H9 (cell line): ENCODE measurements around the gene DENND1C. TPM values are rescaled to one million over a fixed set of nuclear protein-coding genes. Genes with fewer than 3 reads are reported as not detected.

Source experiments
- DNase-seq: peaks from one replicate; pipeline ENCODE4 v3.0.0-alpha.2; 2017
- H2AFZ ChIP-seq: one replicate; pipeline ENCODE4 v1.6.1; 2013; ENCODE audit warnings: mild to moderate bottlenecking, low read length, control low read depth, moderate library complexity
- H2AK5ac ChIP-seq: 2 replicates; pipeline ENCODE4 v1.6.1; 2013; ENCODE audit warnings: low read length, control low read depth, mixed read lengths; ENCODE audit not compliant: insufficient read length
- H2BK120ac ChIP-seq: one replicate; pipeline ENCODE4 v1.6.1; 2013; ENCODE audit warnings: low read depth, mild to moderate bottlenecking, low read length, control low read depth, inconsistent platforms; ENCODE audit not compliant: poor library complexity, severe bottlenecking
- H2BK12ac ChIP-seq: 2 replicates; pipeline ENCODE4 v1.6.1; 2013; ENCODE audit warnings: low read length, control low read depth, mixed read lengths, low read depth; ENCODE audit not compliant: insufficient read length
- H2BK15ac ChIP-seq: 2 replicates; pipeline ENCODE4 v1.6.1; 2013; ENCODE audit warnings: low read depth, low read length, control low read depth
- H2BK20ac ChIP-seq: one replicate; pipeline ENCODE4 v1.6.1; 2013; ENCODE audit warnings: low read depth, mild to moderate bottlenecking, low read length, control low read depth, inconsistent platforms; ENCODE audit not compliant: poor library complexity, severe bottlenecking
- H2BK5ac ChIP-seq: 2 replicates; pipeline ENCODE4 v1.6.1; 2013; ENCODE audit warnings: low read length, control low read depth, mixed read lengths; ENCODE audit not compliant: insufficient read length
- H3K14ac ChIP-seq: 2 replicates; pipeline ENCODE4 v1.6.1; 2013; ENCODE audit warnings: low read length, control low read depth; ENCODE audit not compliant: insufficient read depth
- H3K18ac ChIP-seq: 2 replicates; pipeline ENCODE4 v1.6.1; 2013; ENCODE audit warnings: low read depth, mild to moderate bottlenecking, mixed read lengths, low read length, control low read depth; ENCODE audit not compliant: insufficient read length
- H3K23ac ChIP-seq: 2 replicates; pipeline ENCODE4 v1.6.1; 2013; ENCODE audit warnings: low read length, control low read depth, mixed read lengths, low read depth; ENCODE audit not compliant: insufficient read length
- H3K23me2 ChIP-seq: 2 replicates; pipeline ENCODE4 v1.6.1; 2013; ENCODE audit warnings: low read depth, mild to moderate bottlenecking, mixed read lengths, low read length, control low read depth; ENCODE audit not compliant: insufficient read length, poor library complexity, severe bottlenecking
- H3K27ac ChIP-seq: 2 replicates; pipeline ENCODE4 v1.5.1; 2013; ENCODE audit warnings: low read length, control low read depth, mixed read lengths, low read depth; ENCODE audit not compliant: insufficient read length
- H3K27me3 ChIP-seq: 2 replicates; pipeline ENCODE4 v1.6.1; 2013; ENCODE audit warnings: low read length, control low read depth, inconsistent platforms; ENCODE audit not compliant: insufficient read depth
- H3K4ac ChIP-seq: 2 replicates; pipeline ENCODE4 v1.6.1; 2013; ENCODE audit warnings: low read depth, mild to moderate bottlenecking, control low read depth, inconsistent platforms, low read length, moderate library complexity
- H3K4me1 ChIP-seq: 2 replicates; pipeline ENCODE4 v1.6.1; 2013; ENCODE audit warnings: low read length, control low read depth, inconsistent platforms; ENCODE audit not compliant: insufficient read depth
- H3K4me2 ChIP-seq: 2 replicates; pipeline ENCODE4 v1.6.1; 2013; ENCODE audit warnings: low read length, control low read depth, mixed read lengths; ENCODE audit not compliant: insufficient read length, insufficient read depth
- H3K56ac ChIP-seq: 2 replicates; pipeline ENCODE4 v1.6.1; 2013; ENCODE audit warnings: low read depth, mild to moderate bottlenecking, mixed read lengths, low read length, control low read depth; ENCODE audit not compliant: insufficient read length
- H3K79me1 ChIP-seq: 2 replicates; pipeline ENCODE4 v1.6.1; 2013; ENCODE audit warnings: low read depth, mild to moderate bottlenecking, moderate library complexity, low read length, control low read depth, inconsistent platforms; ENCODE audit not compliant: insufficient read depth, poor library complexity, severe bottlenecking
- H3K79me2 ChIP-seq: 2 replicates; pipeline ENCODE4 v1.6.1; 2013; ENCODE audit warnings: low read length, control low read depth, inconsistent platforms; ENCODE audit not compliant: insufficient read depth
- H3K9ac ChIP-seq: 2 replicates; pipeline ENCODE4 v1.6.1; 2013; ENCODE audit warnings: low read length, control low read depth, mixed read lengths; ENCODE audit not compliant: insufficient read length; ENCODE audit errors: extremely low read depth
- H3K9me3 ChIP-seq: one replicate; pipeline ENCODE4 v1.6.1; 2013; ENCODE audit warnings: low read depth, low read length, inconsistent platforms; ENCODE audit not compliant: control insufficient read depth
- H3T11ph ChIP-seq: one replicate; pipeline ENCODE4 v1.6.1; 2013; ENCODE audit warnings: mild to moderate bottlenecking, low read length, control low read depth, inconsistent platforms
- H4K20me1 ChIP-seq: one replicate; pipeline ENCODE4 v1.6.1; 2013; ENCODE audit not compliant: control insufficient read depth, insufficient read length, insufficient read depth
- H4K5ac ChIP-seq: 2 replicates; pipeline ENCODE4 v1.6.1; 2013; ENCODE audit warnings: low read depth, mild to moderate bottlenecking, mixed read lengths, low read length, control low read depth; ENCODE audit not compliant: insufficient read length
- H4K8ac ChIP-seq: replicated peaks from 2 replicates; pipeline ENCODE4 v1.6.1; 2013; ENCODE audit warnings: low read length, control low read depth, mixed read lengths, low read depth; ENCODE audit not compliant: insufficient read length
- H4K91ac ChIP-seq: 2 replicates; pipeline ENCODE4 v1.6.1; 2013; ENCODE audit warnings: low read depth, mild to moderate bottlenecking, moderate library complexity, mixed read lengths, low read length, control low read depth; ENCODE audit not compliant: insufficient read length
- H3K27ac Mint-ChIP-seq, 3 experiments: 2 replicates in 2 of 3; 3 replicates in 1 of 3; pipeline ENCODE4 v1.8.0; 2020 to 2021; ENCODE audit warnings: mixed read lengths in 3 of 3, mild to moderate bottlenecking in 1 of 3, moderate library complexity in 1 of 3
- H3K27me3 Mint-ChIP-seq: 2 replicates; pipeline ENCODE4 v1.8.0; 2021; ENCODE audit warnings: low read depth, mild to moderate bottlenecking, moderate library complexity, mixed read lengths
- H3K36me3 Mint-ChIP-seq, 3 experiments: 2 replicates in 2 of 3; 3 replicates in 1 of 3; pipeline ENCODE4 v1.8.0; 2020 to 2021; ENCODE audit warnings: low read depth in 3 of 3, mixed read lengths in 3 of 3; ENCODE audit not compliant: insufficient read depth in 1 of 3
- H3K4me1 Mint-ChIP-seq, 2 experiments: 2 replicates each; pipeline ENCODE4 v1.8.0; 2020; ENCODE audit warnings: mixed read lengths in 2 of 2
- H3K4me3 Mint-ChIP-seq, 2 experiments: 2 replicates in 1 of 2; 3 replicates in 1 of 2; pipeline ENCODE4 v1.8.0; 2020 to 2021; ENCODE audit warnings: mild to moderate bottlenecking in 2 of 2, mixed read lengths in 2 of 2, moderate library complexity in 1 of 2
- H3K9me3 Mint-ChIP-seq, 2 experiments: 2 replicates in 1 of 2; 3 replicates in 1 of 2; pipeline ENCODE4 v1.8.0; 2020; ENCODE audit warnings: mild to moderate bottlenecking in 2 of 2, mixed read lengths in 2 of 2, moderate library complexity in 1 of 2
- WGBS: extraction: QIAGEN DNeasy Blood & Tissue Kit; methylation state at CpG from one replicate; pipeline ENCODE4 v1.1.7; 2013; ENCODE audit warnings: missing lambda C conversion rate, low lambda C conversion rate, mixed read lengths; ENCODE audit not compliant: insufficient read length; ENCODE audit errors: extremely low coverage; 5-methylcytosine and 5-hydroxymethylcytosine counted together
- total RNA-seq: library from RNA; stranded (reverse); gene quantifications from 2 replicates; pipeline ENCODE4 v1.2.1, GENCODE V29; 2021
- TF ChIP-seq, protein P1 (sequence below): fragments of 200-600 bp; sonication (generic); conservative IDR thresholded peaks from 3 replicates; pipeline ENCODE4 v1.8.0; 2021; ENCODE audit warnings: antibody characterized with exemption, mild to moderate bottlenecking

Gene DENND1C
- total RNA-seq, 1 experiment from 2014 or later: 2.4 TPM

DNA sequence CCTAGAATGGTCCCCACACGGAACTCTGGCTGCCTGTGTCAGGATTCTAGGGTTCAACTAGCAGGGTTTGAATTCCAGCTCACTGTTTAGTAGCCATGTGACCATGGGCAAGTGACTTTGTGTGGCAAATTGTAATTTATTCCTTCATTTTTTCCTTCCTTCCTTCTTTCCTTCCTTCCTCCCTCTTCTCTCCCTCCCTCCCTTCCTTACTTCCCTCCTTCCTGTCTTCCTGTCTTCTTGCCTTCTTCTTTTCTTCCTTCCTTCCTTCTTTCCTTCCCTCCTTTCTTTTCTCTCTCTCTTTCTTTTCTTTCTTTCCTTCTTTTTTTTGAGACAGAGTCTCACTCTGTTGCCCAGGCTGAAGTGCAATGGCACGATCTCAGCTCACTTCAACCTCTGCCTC is 8.5 kb upstream of the DENND1C start:
- Histone ChIP-seq H4K91ac (no peak overlapping the region), H4K5ac (no peak overlapping the region), H3K4me2 (no peak overlapping the region), H3K14ac (no peak overlapping the region), H3K9me3 (no peaks in the 10 kb centered on the region), H3T11ph (no peak overlapping the region), H2BK15ac (no peak overlapping the region), H3K4me1 (no peaks in the 10 kb centered on the region), H2AK5ac (no peak overlapping the region), H4K8ac (no peak overlapping the region), H3K18ac (no peak overlapping the region), H2BK20ac (no peak overlapping the region), H3K79me1 (no peaks in the 10 kb centered on the region), H2BK12ac (no peak overlapping the region), H2BK5ac (no peak overlapping the region), H3K56ac (no peak overlapping the region), H3K9ac (no peak overlapping the region), H3K27me3 (no peaks in the 10 kb centered on the region), H2BK120ac (no peak overlapping the region), H3K23ac (no peak overlapping the region), H3K4ac (no peak overlapping the region), H2AFZ (no peak overlapping the region), H3K23me2 (peaks cover 3% of the 10 kb centered on the region), H3K79me2 (no peaks in the 10 kb centered on the region), H3K27ac (no peak overlapping the region), H4K20me1 (no peaks in the 10 kb centered on the region)
- Mint-ChIP-seq H3K36me3 (peaks cover 0 to 7% (median 0%) of the 10 kb centered on the region in 3 experiments; a peak in 2 of 7 replicates), H3K27me3 (peaks cover 21% of the 10 kb centered on the region), H3K4me1 (no peaks in the 10 kb centered on the region), H3K4me3 (no peak overlapping the region), H3K27ac (no peak overlapping the region; a peak in 1 of 7 replicates), H3K9me3 (peaks cover 2 to 3% of the 10 kb centered on the region in 2 experiments; a peak in 1 of 5 replicates)
- no CpG with 5 or more reads among the region's 2 CpGs for WGBS
- DNase-seq: no peak
- TF ChIP-seq, protein P1, sequence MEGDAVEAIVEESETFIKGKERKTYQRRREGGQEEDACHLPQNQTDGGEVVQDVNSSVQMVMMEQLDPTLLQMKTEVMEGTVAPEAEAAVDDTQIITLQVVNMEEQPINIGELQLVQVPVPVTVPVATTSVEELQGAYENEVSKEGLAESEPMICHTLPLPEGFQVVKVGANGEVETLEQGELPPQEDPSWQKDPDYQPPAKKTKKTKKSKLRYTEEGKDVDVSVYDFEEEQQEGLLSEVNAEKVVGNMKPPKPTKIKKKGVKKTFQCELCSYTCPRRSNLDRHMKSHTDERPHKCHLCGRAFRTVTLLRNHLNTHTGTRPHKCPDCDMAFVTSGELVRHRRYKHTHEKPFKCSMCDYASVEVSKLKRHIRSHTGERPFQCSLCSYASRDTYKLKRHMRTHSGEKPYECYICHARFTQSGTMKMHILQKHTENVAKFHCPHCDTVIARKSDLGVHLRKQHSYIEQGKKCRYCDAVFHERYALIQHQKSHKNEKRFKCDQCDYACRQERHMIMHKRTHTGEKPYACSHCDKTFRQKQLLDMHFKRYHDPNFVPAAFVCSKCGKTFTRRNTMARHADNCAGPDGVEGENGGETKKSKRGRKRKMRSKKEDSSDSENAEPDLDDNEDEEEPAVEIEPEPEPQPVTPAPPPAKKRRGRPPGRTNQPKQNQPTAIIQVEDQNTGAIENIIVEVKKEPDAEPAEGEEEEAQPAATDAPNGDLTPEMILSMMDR: no peak
